MM.1S (cell line): ENCODE results near the gene IMMT.

ENCODE experiments used
- EZH2 ChIP-seq: fragments of 300-600 bp; sonication (generic); optimal IDR thresholded peaks from 2 replicates; pipeline ENCODE3; 2017; ENCODE audit warnings: low read depth, mild to moderate bottlenecking, antibody characterized with exemption, low read length, mixed read lengths
- TF ChIP-seq, protein P1 (sequence below): fragments of 300-600 bp; sonication (generic); IDR thresholded peaks from 2 replicates; pipeline ENCODE4 v1.5.1; 2016; ENCODE audit warnings: antibody characterized with exemption, low read length, mixed read lengths

DNA sequence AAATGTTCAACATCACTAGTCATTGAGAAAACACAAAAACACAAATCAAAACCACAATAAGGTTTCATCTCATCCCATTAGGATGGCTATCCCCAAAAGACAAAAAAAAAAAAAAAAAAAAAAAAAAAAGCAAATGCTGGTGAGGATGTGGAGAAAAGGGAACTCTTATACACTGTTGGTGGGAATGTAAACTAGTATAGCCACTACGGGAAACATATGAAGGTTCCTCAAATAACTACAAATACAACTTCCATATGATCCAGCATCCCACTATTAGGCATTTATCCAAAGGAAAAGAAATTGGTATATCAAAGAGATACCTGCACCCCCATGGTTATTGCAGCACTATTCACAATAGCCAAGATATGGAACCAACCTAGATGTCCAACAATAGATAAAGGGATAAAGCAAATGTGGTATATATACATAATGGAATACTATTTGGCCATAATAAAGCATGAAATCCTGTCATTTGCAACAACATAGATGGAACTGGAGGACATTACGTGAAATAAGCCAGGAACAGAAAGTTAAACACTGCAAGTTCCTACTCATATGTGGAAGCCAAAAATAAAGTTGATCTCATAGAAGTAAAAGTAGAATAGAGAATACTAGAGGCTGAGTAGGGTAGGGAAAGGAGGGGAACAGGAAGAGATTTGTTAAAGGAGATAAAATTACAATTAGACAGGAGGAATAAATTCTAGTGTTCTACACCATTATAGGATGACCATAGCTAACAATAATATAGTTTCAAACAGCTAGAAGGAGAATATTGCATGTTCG, 98.0 kb downstream of the IMMT start:
- TF ChIP-seq, protein P1, sequence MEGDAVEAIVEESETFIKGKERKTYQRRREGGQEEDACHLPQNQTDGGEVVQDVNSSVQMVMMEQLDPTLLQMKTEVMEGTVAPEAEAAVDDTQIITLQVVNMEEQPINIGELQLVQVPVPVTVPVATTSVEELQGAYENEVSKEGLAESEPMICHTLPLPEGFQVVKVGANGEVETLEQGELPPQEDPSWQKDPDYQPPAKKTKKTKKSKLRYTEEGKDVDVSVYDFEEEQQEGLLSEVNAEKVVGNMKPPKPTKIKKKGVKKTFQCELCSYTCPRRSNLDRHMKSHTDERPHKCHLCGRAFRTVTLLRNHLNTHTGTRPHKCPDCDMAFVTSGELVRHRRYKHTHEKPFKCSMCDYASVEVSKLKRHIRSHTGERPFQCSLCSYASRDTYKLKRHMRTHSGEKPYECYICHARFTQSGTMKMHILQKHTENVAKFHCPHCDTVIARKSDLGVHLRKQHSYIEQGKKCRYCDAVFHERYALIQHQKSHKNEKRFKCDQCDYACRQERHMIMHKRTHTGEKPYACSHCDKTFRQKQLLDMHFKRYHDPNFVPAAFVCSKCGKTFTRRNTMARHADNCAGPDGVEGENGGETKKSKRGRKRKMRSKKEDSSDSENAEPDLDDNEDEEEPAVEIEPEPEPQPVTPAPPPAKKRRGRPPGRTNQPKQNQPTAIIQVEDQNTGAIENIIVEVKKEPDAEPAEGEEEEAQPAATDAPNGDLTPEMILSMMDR: no peak
- no peak for TF ChIP-seq EZH2
